Transverse colon (tissue), 4 donors: ENCODE measurements around the gene SMCP. TPM values are rescaled to one million over a fixed set of nuclear protein-coding genes. Genes with fewer than 3 reads are reported as not detected.

Experiments used
- DNase-seq: peaks from one replicate; pipeline ENCODE4 v3.0.0-alpha.2; 2019
- H3K27ac ChIP-seq, 4 donors: fragments of 200-600 bp; sonication (generic); 2 replicates each; pipeline ENCODE4 v1.5.1; 2016 to 2018; ENCODE audit warnings: inconsistent platforms in 4 of 4
- H3K27me3 ChIP-seq: fragments of 200-600 bp; sonication (generic); 2 replicates; pipeline ENCODE4 v1.5.1; 2017; ENCODE audit warnings: inconsistent platforms
- H3K36me3 ChIP-seq, 4 donors: fragments of 200-600 bp; sonication (generic); 2 replicates each; pipeline ENCODE4 v1.5.1; 2017 to 2019; ENCODE audit warnings: inconsistent platforms in 4 of 4
- H3K4me1 ChIP-seq, 4 donors: fragments of 200-600 bp; sonication (generic); 2 replicates each; pipeline ENCODE4 v1.5.1; 2017 to 2020; ENCODE audit warnings: inconsistent platforms in 4 of 4
- H3K4me3 ChIP-seq, 4 donors: fragments of 200-600 bp; sonication (generic); 1 replicate in 1 of 4; 2 replicates in 3 of 4; pipeline versions ENCODE4 v1.5.1 to v1.6.1; 2017 to 2019; ENCODE audit warnings: inconsistent platforms in 4 of 4
- H3K9me3 ChIP-seq, 2 donors: fragments of 200-600 bp; sonication (generic); 2 replicates each; pipeline ENCODE4 v1.5.1; 2017 to 2019; ENCODE audit warnings: inconsistent platforms in 2 of 2
- CTCF ChIP-seq, 5 experiments: fragments of 200-600 bp in 3 of 5; fragments of 450-650 bp in 2 of 5; sonication (generic) in 3 of 5; IDR thresholded peaks; 1 replicate in 2 of 5; 2 replicates in 3 of 5; pipeline ENCODE4 v1.5.1; 2016 to 2017; ENCODE audit warnings: antibody characterized with exemption in 5 of 5, inconsistent platforms in 3 of 5, mild to moderate bottlenecking in 2 of 5, moderate library complexity in 1 of 5
- EP300 ChIP-seq: sonication (generic); formaldehyde crosslinking; IDR thresholded peaks from one replicate; pipeline ENCODE4 v1.6.1; 2017; ENCODE audit warnings: antibody characterized with exemption, low read depth
- POLR2A ChIP-seq: fragments of 450-650 bp; IDR thresholded peaks from one replicate; pipeline ENCODE4 v1.6.1; 2016; ENCODE audit warnings: antibody characterized with exemption, mild to moderate bottlenecking, moderate library complexity
- POLR2AphosphoS5 ChIP-seq, 3 donors: sonication (generic); formaldehyde crosslinking; IDR thresholded peaks; one replicate each; pipeline ENCODE4 v1.6.1; 2016; ENCODE audit warnings: antibody characterized with exemption in 3 of 3
- whole genome bisulfite sequencing, 2 donors: methylation state at CpG; one replicate each; pipeline ENCODE4 v1.1.5; 2018; ENCODE audit warnings: low coverage in 1 of 2; 5-methylcytosine and 5-hydroxymethylcytosine counted together
- in situ Hi-C, 4 donors: fragments of 200-750 bp; cut with MboI; loops; one replicate each; pipeline versions ENCODE4 v1.15.0 to v1.15.1; 2017; ENCODE audit warnings: low sequenced_read_pairs in 3 of 4, low pct_ligation_motif_present in 1 of 4, low pct_unique_long_range_greater_than_20kb in 1 of 4
- intact Hi-C: fragments of 100-400 bp; cut with DNase I; formaldehyde crosslinking; loops from one replicate; pipeline ENCODE4 v1.15.1; 2023; ENCODE audit warnings: low total_unique reads
- total RNA-seq, 4 donors: library from RNA; depleted of rRNA; stranded (reverse); fragments of >200 nt; gene quantifications; one replicate each; pipeline ENCODE4 v1.1.0, GENCODE V29; 2016

SMCP gene
- total RNA-seq, 4 donors from 2014 or later: not detected

DNA sequence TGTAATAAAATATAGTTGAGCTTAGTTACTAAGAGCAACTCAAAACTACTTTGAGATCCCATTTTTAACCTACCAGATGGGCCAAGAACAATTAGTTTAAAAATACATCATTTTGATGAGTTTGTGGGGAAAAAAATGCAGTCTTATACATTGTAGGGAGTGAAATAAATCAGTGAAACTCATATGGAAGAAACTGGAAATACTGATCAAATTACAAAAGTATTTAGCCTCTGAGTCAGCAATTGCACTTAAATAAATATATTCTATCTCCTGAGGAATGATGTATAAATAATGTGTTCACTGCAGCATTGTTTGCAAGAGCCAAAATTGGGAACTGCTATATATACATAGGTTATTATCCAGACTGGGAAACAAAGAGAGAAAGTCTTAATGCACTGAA, 4.6 kb upstream of the SMCP start:
- Histone ChIP-seq H3K4me3 (no peak overlapping the region), H3K36me3 (no peaks in the 10 kb centered on the region), H3K27me3 (no peaks in the 10 kb centered on the region), H3K4me1 (no peaks in the 10 kb centered on the region), H3K9me3 (no peaks in the 10 kb centered on the region), H3K27ac (no peak overlapping the region)
- in situ Hi-C loops: loop anchor here in 1 of 4 donors (25.0 kb wide), 1 partner anchor 339 kb away; the partner anchor contains the start of genes LELP1 and PRR9
- no peak for TF ChIP-seq POLR2A
- no peak for TF ChIP-seq CTCF (IDR thresholded peaks at IDR 0.05)
- TF ChIP-seq EP300: no peak
- TF ChIP-seq POLR2AphosphoS5 (IDR thresholded peaks at IDR 0.05): no peak
- no peak for DNase-seq
- intact Hi-C loops: no loop called here

- Histone ChIP-seq H3K4me3 (no peak overlapping the region), H3K9me3 (no peaks in the 10 kb centered on the region), H3K27me3 (no peaks in the 10 kb centered on the region), H3K36me3 (no peaks in the 10 kb centered on the region), H3K4me1 (no peaks in the 10 kb centered on the region), H3K27ac (no peak overlapping the region)
- TF ChIP-seq POLR2A (no peak), POLR2AphosphoS5 (IDR thresholded peaks at IDR 0.05) (no peak), EP300 (no peak), CTCF (IDR thresholded peaks at IDR 0.05) (no peak)
- WGBS, 2 donors: 58% methylated on average over 1 of the region's 1 CpG; no CpG with 5 or more reads in 1 of the 2 donors
- in situ Hi-C loops (no loop called here), intact Hi-C loops (no loop called here)
- DNase-seq: no peak
These were observed 1.3 kb upstream of the SMCP start for GRCh38 chr1:152876827-152877226.

DNA sequence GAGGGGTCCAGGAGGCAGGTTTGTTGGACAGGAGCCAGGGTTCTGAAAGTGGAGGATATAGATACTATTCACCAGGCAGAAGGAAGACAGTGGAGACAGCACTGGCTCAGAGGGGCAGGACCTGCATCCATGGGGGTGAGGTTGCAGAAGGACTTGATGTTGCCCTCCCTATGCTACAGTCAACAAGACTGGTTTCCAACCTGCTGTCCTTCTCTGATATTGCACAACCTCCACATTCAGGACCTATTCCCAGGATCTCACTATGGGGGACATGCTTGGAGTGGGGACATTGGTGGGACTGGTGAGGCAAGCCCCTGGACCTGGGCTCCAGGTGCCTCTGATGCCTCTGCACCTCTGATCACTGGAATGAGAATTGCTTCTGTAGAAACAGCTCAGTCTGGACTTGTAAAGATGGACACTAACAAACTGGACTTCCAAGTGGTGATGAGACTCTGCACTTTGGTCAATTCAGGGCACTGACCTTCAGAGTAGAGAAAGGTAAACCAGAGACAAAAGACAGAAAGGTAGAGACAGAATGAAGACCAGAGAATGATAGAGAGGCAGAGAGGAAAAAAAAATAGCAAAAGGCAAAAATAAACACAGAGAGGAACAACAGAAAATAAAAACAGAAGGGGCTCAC, 1.6 kb downstream of the SMCP start:
- in situ Hi-C loops: no loop called here
- Histone ChIP-seq H3K9me3 (no peaks in the 10 kb centered on the region), H3K4me1 (no peaks in the 10 kb centered on the region), H3K36me3 (no peaks in the 10 kb centered on the region), H3K27me3 (no peaks in the 10 kb centered on the region), H3K4me3 (no peak overlapping the region), H3K27ac (no peak overlapping the region)
- DNase-seq: no peak
- intact Hi-C loops: no loop called here
- TF ChIP-seq POLR2A (no peak), CTCF (IDR thresholded peaks at IDR 0.05) (no peak), EP300 (no peak), POLR2AphosphoS5 (IDR thresholded peaks at IDR 0.05) (no peak)

DNA sequence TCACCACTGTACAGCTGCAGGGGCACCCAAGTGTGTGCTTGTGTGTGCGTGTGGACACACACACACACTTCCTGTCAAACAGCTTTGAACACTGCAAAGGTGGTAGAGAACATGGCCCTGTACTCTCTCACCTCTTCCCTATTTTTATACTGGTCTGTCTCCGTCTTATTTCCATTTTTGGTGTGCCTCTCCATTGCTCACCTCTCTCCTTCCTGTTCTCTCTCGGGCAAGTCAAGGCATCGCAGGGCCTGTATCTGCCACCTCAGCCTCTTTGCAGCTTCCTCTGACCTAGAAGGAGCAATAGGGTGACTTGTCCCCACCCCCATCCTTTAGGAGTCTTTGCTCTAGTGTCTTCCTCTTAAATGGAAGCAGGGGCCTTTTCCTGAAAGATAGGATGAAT, 2.2 kb downstream of the SMCP start:
- 75 to 88% methylated on average over 2 to 4 of the region's 4 CpGs for WGBS, 2 donors
- Histone ChIP-seq H3K27ac (no peak overlapping the region), H3K27me3 (no peaks in the 10 kb centered on the region), H3K4me3 (no peak overlapping the region), H3K9me3 (no peaks in the 10 kb centered on the region), H3K36me3 (no peaks in the 10 kb centered on the region), H3K4me1 (no peaks in the 10 kb centered on the region)
- intact Hi-C loops (no loop called here), in situ Hi-C loops (no loop called here)
- TF ChIP-seq POLR2A (no peak), POLR2AphosphoS5 (IDR thresholded peaks at IDR 0.05) (no peak), CTCF (IDR thresholded peaks at IDR 0.05) (no peak), EP300 (no peak)
- DNase-seq: no peak
